GM12878 (cell line): ENCODE data around the gene POLR1H. TPM values are rescaled to one million over a fixed set of nuclear protein-coding genes. Genes with fewer than 3 reads are reported as not detected.

Experiments used
- ATAC-seq: fragments of 200-7000 bp; cut with Tn5 transposase; 3 replicates; pipeline ENCODE4 v1.9.1; 2020; ENCODE audit warnings: mild to moderate bottlenecking, moderate library complexity
- BruUV-seq: library from RNA; stranded (reverse); fragments of 400-500 nt; replicated peaks from 2 replicates; lab custom pipeline; 2021; lab: Mats Ljungman, UMichigan
- CTCF ChIA-PET: fragments of 300-600 bp; sonication (Branson Sonifier 250); formaldehyde crosslinking; extraction: SDS; loops from one replicate; lab custom pipeline; 2021; ENCODE audit warnings: inconsistent platforms; lab: Yijun Ruan, JAX
- POLR2A ChIA-PET: fragments of 350-600 bp; formaldehyde crosslinking; extraction: SDS; loops from one replicate; lab custom pipeline; 2021; ENCODE audit warnings: inconsistent platforms; lab: Charles Lee
- RAD21 ChIA-PET: fragments of 300-600 bp; sonication (Branson Sonifier 250); formaldehyde crosslinking; loops from one replicate; lab custom pipeline; 2023; ENCODE audit warnings: antibody characterized with exemption; ENCODE audit not compliant: unreplicated experiment; lab: Charles Lee
- SMC1A ChIA-PET: fragments of 300-600 bp; sonication (Branson Sonifier 250); formaldehyde crosslinking; loops from one replicate; lab custom pipeline; 2023; ENCODE audit not compliant: unreplicated experiment, uncharacterized antibody; lab: Charles Lee
- DNase-seq: peaks from one replicate; pipeline ENCODE4 v3.0.0-alpha.2; 2011; ENCODE audit warnings: low read depth, low spot score
- FAIRE-seq: peaks from 3 replicates; lab custom pipeline; 2011; peaks lifted over from hg19 to GRCh38; lab: Jason Lieb, UNC
- H2AFZ ChIP-seq: 2 replicates; pipeline ENCODE4 v1.6.0; 2011; ENCODE audit warnings: low read depth, low read length, control low read depth; ENCODE audit not compliant: control insufficient read depth
- H3K27ac ChIP-seq: 2 replicates; pipeline ENCODE4 v1.5.1; 2011; ENCODE audit warnings: control low read depth; ENCODE audit not compliant: control insufficient read depth, insufficient read depth
- H3K27me3 ChIP-seq, 2 experiments: replicated peaks in 1 of 2; 2 replicates each; pipeline versions ENCODE4 v1.6.0 to v1.6.1; 2011; ENCODE audit warnings: low read length in 1 of 2; ENCODE audit not compliant: control insufficient read depth in 2 of 2, insufficient read depth in 2 of 2
- H3K36me3 ChIP-seq, 2 experiments: 2 replicates each; pipeline ENCODE4 v1.5.1; 2011; ENCODE audit warnings: low read length in 1 of 2; ENCODE audit not compliant: control insufficient read depth in 2 of 2, insufficient read depth in 2 of 2
- H3K4me1 ChIP-seq: 2 replicates; pipeline ENCODE4 v1.6.1; 2011; ENCODE audit warnings: mild to moderate bottlenecking, low read length, moderate library complexity, mixed read lengths; ENCODE audit not compliant: control insufficient read depth, insufficient read depth
- H3K4me2 ChIP-seq: 2 replicates; pipeline ENCODE4 v1.6.0; 2011; ENCODE audit warnings: control low read depth; ENCODE audit not compliant: control insufficient read depth, insufficient read depth
- H3K4me3 ChIP-seq: fragments of 200-600 bp; sonication (generic); 2 replicates; pipeline ENCODE4 v1.5.1; 2016
- H3K79me2 ChIP-seq: 2 replicates; pipeline ENCODE4 v1.6.0; 2011; ENCODE audit warnings: low read length; ENCODE audit not compliant: control insufficient read depth, insufficient read depth
- H3K9ac ChIP-seq: 2 replicates; pipeline ENCODE4 v1.8.0; 2011; ENCODE audit warnings: low read length, control low read depth, mixed read lengths; ENCODE audit not compliant: control insufficient read depth, insufficient read depth
- H3K9me3 ChIP-seq: replicated peaks from 3 replicates; pipeline ENCODE4 v1.5.1; 2011; ENCODE audit warnings: mild to moderate bottlenecking, low read length; ENCODE audit not compliant: control insufficient read depth, insufficient read depth
- H4K20me1 ChIP-seq: 2 replicates; pipeline ENCODE4 v1.6.0; 2011; ENCODE audit not compliant: control insufficient read depth, insufficient read depth
- BACH1 ChIP-seq: fragments of 450-650 bp; IDR thresholded peaks from 2 replicates; pipeline ENCODE4 v1.6.1; 2017; ENCODE audit warnings: mild to moderate bottlenecking, borderline replicate concordance
- CEBPB ChIP-seq, 2 experiments: fragments of 150-350 bp in 1 of 2; IDR thresholded peaks; 2 replicates each; pipeline ENCODE4 v1.6.1; 2012 to 2014; ENCODE audit warnings: low read depth in 2 of 2, low read length in 2 of 2, borderline replicate concordance in 1 of 2, inconsistent platforms in 1 of 2
- IRF4 ChIP-seq: IDR thresholded peaks from 2 replicates; pipeline ENCODE4 v1.6.1; 2011; ENCODE audit warnings: low read depth, low read length
- SREBF1 ChIP-seq: IDR thresholded peaks from 2 replicates; pipeline ENCODE4 v1.6.1; 2012; ENCODE audit warnings: mild to moderate bottlenecking, low read length
- SUZ12 ChIP-seq: fragments of 200-600 bp; sonication (generic); IDR thresholded peaks from one replicate; pipeline ENCODE4 v1.6.1; 2018; ENCODE audit warnings: antibody characterized with exemption, mild to moderate bottlenecking; ENCODE audit not compliant: unreplicated experiment
- TBL1XR1 ChIP-seq: IDR thresholded peaks from 2 replicates; pipeline ENCODE4 v1.6.1; 2012; ENCODE audit warnings: low read depth, low read length, improper control_type of control experiment
- ZNF24 ChIP-seq: fragments of 450-650 bp; IDR thresholded peaks from 2 replicates; pipeline ENCODE4 v1.6.1; 2017; ENCODE audit warnings: antibody characterized with exemption, mild to moderate bottlenecking
- ZSCAN29 ChIP-seq: fragments of 450-650 bp; IDR thresholded peaks from 2 replicates; pipeline ENCODE4 v1.6.1; 2017; ENCODE audit warnings: mild to moderate bottlenecking, moderate library complexity
- WGBS: methylation state at CpG from one replicate; pipeline ENCODE4 v1.1.6; 2016; ENCODE audit warnings: low lambda C conversion rate; ENCODE audit not compliant: insufficient replicate concordance, insufficient coverage; ENCODE audit errors: missing lambda C conversion rate; 5-methylcytosine and 5-hydroxymethylcytosine counted together
- in situ Hi-C: fragments of 300-500 bp; cut with MboI; formaldehyde crosslinking; loops from 9 replicates; pipeline ENCODE4 v1.14.3; 2018; ENCODE audit warnings: mixed read lengths
- intact Hi-C: fragments of 100-400 bp; cut with micrococcal nuclease; formaldehyde crosslinking; loops from one replicate; pipeline ENCODE4 v1.14.2; 2022; ENCODE audit not compliant: unreplicated experiment
- polyA plus RNA-seq, 11 experiments: library from polyadenylated mRNA; depleted of rRNA in 4 of 11; unstranded in 6 of 11; stranded (reverse) in 5 of 11; fragments of >200 nt; fragmentation: Nextera tagmentation in 4 of 11; fragmentation: Illumina TruSeq in 1 of 11; extraction: Ambion mirVana in 4 of 11; extraction: Trizol in 1 of 11; gene quantifications; 1 replicate in 1 of 11; 2 replicates in 10 of 11; pipeline versions ENCODE4 v1.2.1 to v1.2.3, GENCODE V29; 2011 to 2016; ENCODE audit warnings: inconsistent platforms in 2 of 11, missing spikeins in 2 of 11, low read depth in 1 of 11
- total RNA-seq, 4 experiments: library from RNA; depleted of rRNA in 3 of 4; stranded (reverse); fragments of >200 nt in 3 of 4; fragmentation: Illumina TruSeq in 1 of 4; extraction: Trizol in 1 of 4; gene quantifications; 2 replicates each; pipeline versions ENCODE4 v1.2.1 to v1.2.3, GENCODE V29; 2013 to 2021
- TF ChIP-seq, protein P1 (sequence below): fragments of 450-650 bp; conservative IDR thresholded peaks from 2 replicates; pipeline ENCODE4 v1.6.1; 2017; ENCODE audit warnings: mild to moderate bottlenecking, moderate library complexity
- TF ChIP-seq, protein P2 (sequence below): fragments of 450-650 bp; IDR thresholded peaks from 2 replicates; pipeline ENCODE4 v1.6.1; 2017; ENCODE audit warnings: mild to moderate bottlenecking, moderate library complexity

Gene POLR1H
- total and polyA plus RNA-seq, 10 of the 15 experiments (the other 5 are each of a cell fraction or from before 2014, with no cell fraction given), result 50.6 to 160 (median 77.7) TPM

DNA sequence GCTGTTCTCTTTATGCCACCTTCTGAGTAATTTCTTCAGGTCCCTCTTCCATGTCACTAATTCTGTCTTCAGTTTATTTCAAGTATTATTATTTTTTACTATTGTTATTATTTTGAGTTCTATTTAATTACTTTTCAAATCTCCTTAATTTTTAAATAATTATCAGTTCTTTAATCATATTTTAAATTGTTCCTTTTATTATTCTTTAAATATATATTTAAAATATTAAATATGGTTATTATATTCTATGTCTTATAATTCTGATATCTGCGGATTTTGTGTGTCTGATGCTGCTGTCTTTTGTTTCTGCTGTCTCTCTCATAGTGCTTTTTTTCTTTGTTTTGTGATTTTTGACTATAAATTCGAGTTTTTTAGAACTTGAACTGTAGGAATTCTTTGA, 2.2 kb downstream of the POLR1H start:
- H3K79me2 ChIP-seq, result peaks cover 39% of the 10 kb centered on the region
- H2AFZ ChIP-seq, result no peak overlapping the region
- ATAC-seq, result no peak
- TF ChIP-seq SREBF1, result no peak
- no peak for TF ChIP-seq ZNF24
- TF ChIP-seq TBL1XR1, result no peak
- TF ChIP-seq, protein P1, sequence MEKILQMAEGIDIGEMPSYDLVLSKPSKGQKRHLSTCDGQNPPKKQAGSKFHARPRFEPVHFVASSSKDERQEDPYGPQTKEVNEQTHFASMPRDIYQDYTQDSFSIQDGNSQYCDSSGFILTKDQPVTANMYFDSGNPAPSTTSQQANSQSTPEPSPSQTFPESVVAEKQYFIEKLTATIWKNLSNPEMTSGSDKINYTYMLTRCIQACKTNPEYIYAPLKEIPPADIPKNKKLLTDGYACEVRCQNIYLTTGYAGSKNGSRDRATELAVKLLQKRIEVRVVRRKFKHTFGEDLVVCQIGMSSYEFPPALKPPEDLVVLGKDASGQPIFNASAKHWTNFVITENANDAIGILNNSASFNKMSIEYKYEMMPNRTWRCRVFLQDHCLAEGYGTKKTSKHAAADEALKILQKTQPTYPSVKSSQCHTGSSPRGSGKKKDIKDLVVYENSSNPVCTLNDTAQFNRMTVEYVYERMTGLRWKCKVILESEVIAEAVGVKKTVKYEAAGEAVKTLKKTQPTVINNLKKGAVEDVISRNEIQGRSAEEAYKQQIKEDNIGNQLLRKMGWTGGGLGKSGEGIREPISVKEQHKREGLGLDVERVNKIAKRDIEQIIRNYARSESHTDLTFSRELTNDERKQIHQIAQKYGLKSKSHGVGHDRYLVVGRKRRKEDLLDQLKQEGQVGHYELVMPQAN, result no peak
- no peak for TF ChIP-seq CEBPB (IDR thresholded peaks at IDR 0.05; ENCODE audit: borderline replicate concordance in 1 of 2, low read depth in 2 of 2, low read length in 2 of 2)
- no peak for TF ChIP-seq BACH1
- no peak for TF ChIP-seq IRF4
- TF ChIP-seq, protein P2, sequence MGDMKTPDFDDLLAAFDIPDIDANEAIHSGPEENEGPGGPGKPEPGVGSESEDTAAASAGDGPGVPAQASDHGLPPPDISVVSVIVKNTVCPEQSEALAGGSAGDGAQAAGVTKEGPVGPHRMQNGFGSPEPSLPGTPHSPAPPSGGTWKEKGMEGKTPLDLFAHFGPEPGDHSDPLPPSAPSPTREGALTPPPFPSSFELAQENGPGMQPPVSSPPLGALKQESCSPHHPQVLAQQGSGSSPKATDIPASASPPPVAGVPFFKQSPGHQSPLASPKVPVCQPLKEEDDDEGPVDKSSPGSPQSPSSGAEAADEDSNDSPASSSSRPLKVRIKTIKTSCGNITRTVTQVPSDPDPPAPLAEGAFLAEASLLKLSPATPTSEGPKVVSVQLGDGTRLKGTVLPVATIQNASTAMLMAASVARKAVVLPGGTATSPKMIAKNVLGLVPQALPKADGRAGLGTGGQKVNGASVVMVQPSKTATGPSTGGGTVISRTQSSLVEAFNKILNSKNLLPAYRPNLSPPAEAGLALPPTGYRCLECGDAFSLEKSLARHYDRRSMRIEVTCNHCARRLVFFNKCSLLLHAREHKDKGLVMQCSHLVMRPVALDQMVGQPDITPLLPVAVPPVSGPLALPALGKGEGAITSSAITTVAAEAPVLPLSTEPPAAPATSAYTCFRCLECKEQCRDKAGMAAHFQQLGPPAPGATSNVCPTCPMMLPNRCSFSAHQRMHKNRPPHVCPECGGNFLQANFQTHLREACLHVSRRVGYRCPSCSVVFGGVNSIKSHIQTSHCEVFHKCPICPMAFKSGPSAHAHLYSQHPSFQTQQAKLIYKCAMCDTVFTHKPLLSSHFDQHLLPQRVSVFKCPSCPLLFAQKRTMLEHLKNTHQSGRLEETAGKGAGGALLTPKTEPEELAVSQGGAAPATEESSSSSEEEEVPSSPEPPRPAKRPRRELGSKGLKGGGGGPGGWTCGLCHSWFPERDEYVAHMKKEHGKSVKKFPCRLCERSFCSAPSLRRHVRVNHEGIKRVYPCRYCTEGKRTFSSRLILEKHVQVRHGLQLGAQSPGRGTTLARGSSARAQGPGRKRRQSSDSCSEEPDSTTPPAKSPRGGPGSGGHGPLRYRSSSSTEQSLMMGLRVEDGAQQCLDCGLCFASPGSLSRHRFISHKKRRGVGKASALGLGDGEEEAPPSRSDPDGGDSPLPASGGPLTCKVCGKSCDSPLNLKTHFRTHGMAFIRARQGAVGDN, result no peak
- no peak for TF ChIP-seq SUZ12
- no peak for TF ChIP-seq ZSCAN29
- TF ChIP-seq, all 136 proteins: peak for 0
- Histone ChIP-seq H3K27me3 (no peaks in the 10 kb centered on the region), H4K20me1 (no peaks in the 10 kb centered on the region), H3K9ac (no peak overlapping the region), H3K27ac (no peak overlapping the region), H3K4me2 (no peak overlapping the region), H3K9me3 (no peaks in the 10 kb centered on the region), H3K36me3 (no peaks in the 10 kb centered on the region), H3K4me1 (peaks cover 5% of the 10 kb centered on the region; the same call in 1 of the 2 replicates), H3K4me3 (no peak overlapping the region)
- 53% methylated on average over 2 of the region's 2 CpGs for WGBS
- no TSS peak for BruUV-seq
- RAD21 ChIA-PET, result interaction anchor here (1.0 kb wide), 1 partner anchor 68 kb away, joined by 3 read pairs; no protein-coding TSS in a partner anchor
- POLR2A ChIA-PET, result interaction anchor here (0.6 to 1.2 kb wide), 2 partner anchors 99 to 554 kb away, joined by 3 read pairs; partner anchors contain the start of gene MRPS18B
- no peak for FAIRE-seq
- SMC1A ChIA-PET, result no interaction called here
- intact Hi-C loops, result no loop called here
- CTCF ChIA-PET, result interaction anchor here (0.6 to 1.3 kb wide), 2 partner anchors 10 to 69 kb away, joined by 3 to 4 read pairs; no protein-coding TSS in a partner anchor
- no peak for DNase-seq
- in situ Hi-C loops, result no loop called here
